Colonic mucosa (tissue), 4 donors: Measurements from ENCODE around the gene GEN1. TPM values are rescaled to one million over a fixed set of nuclear protein-coding genes. Genes with fewer than 3 reads are reported as not detected.

ENCODE experiments used
- DNase-seq: peaks from one replicate; pipeline ENCODE4 v3.0.0-alpha.2; 2020
- H3K27ac ChIP-seq: fragments of 200-600 bp; one replicate; pipeline ENCODE4 v1.8.0; 2021
- H3K27me3 ChIP-seq: fragments of 200-600 bp; one replicate; pipeline ENCODE4 v1.8.0; 2021
- H3K36me3 ChIP-seq: fragments of 200-600 bp; one replicate; pipeline ENCODE4 v1.8.0; 2021
- H3K4me1 ChIP-seq: fragments of 200-600 bp; one replicate; pipeline ENCODE4 v1.8.0; 2021; ENCODE audit warnings: mild to moderate bottlenecking
- H3K4me3 ChIP-seq: fragments of 200-600 bp; one replicate; pipeline ENCODE4 v1.8.0; 2021
- H3K9ac ChIP-seq, 2 donors: one replicate each; pipeline ENCODE4 v1.7.0; 2013; ENCODE audit warnings: control low read depth in 2 of 2, low read depth in 2 of 2, low read length in 2 of 2
- H3K9me3 ChIP-seq: fragments of 200-600 bp; one replicate; pipeline ENCODE4 v1.8.0; 2021
- intact Hi-C: fragments of 100-400 bp; cut with DNase I; formaldehyde crosslinking; loops from one replicate; pipeline ENCODE4 v1.14.1; 2022
- total RNA-seq, 2 donors: library from RNA; stranded (reverse); fragmentation: NEBNext Ultra II Directional in 1 of 2; extraction: Animal tissue kit (Norgen Biotek cat#: 25700) in 1 of 2; gene quantifications; one replicate each; pipeline ENCODE4 v1.2.1, GENCODE V29; 2021
- TF ChIP-seq, protein P1 (sequence below): fragments of 200-600 bp; IDR thresholded peaks from one replicate; pipeline ENCODE4 v1.8.0; 2022; ENCODE audit warnings: antibody characterized with exemption, mild to moderate bottlenecking
- donor health status: healthy.
- donor health status: DM: no; HTN: no; CAD: no.
- donor health status: DM: no; HTN: no; CAD: no.

The GEN1 gene
- total RNA-seq, 2 donors from 2014 or later = 13.1 to 30.0 TPM

- Histone ChIP-seq H3K4me3 (no peak overlapping the region), H3K9ac (no peak overlapping the region), H3K36me3 (no peaks in the 10 kb centered on the region), H3K4me1 (no peaks in the 10 kb centered on the region), H3K27me3 (no peaks in the 10 kb centered on the region), H3K27ac (no peak overlapping the region), H3K9me3 (no peaks in the 10 kb centered on the region)
- TF ChIP-seq, protein P1, sequence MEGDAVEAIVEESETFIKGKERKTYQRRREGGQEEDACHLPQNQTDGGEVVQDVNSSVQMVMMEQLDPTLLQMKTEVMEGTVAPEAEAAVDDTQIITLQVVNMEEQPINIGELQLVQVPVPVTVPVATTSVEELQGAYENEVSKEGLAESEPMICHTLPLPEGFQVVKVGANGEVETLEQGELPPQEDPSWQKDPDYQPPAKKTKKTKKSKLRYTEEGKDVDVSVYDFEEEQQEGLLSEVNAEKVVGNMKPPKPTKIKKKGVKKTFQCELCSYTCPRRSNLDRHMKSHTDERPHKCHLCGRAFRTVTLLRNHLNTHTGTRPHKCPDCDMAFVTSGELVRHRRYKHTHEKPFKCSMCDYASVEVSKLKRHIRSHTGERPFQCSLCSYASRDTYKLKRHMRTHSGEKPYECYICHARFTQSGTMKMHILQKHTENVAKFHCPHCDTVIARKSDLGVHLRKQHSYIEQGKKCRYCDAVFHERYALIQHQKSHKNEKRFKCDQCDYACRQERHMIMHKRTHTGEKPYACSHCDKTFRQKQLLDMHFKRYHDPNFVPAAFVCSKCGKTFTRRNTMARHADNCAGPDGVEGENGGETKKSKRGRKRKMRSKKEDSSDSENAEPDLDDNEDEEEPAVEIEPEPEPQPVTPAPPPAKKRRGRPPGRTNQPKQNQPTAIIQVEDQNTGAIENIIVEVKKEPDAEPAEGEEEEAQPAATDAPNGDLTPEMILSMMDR = no peak
- intact Hi-C loops = no loop called here
- DNase-seq = no peak
Observed at GRCh38 chr2:17710547-17711248, 43.2 kb upstream of the GEN1 start.

GRCh38 chr2:17713291-17713690 is 40.6 kb upstream of the GEN1 start:
- no peaks in the 10 kb centered on the region for H3K4me1 ChIP-seq
- H3K27ac ChIP-seq = no peak overlapping the region
- no peaks in the 10 kb centered on the region for H3K27me3 ChIP-seq
- no peaks in the 10 kb centered on the region for H3K9me3 ChIP-seq
- TF ChIP-seq, protein P1 = no peak
- H3K9ac ChIP-seq = no peak overlapping the region
- intact Hi-C loops = no loop called here
- H3K4me3 ChIP-seq = no peak overlapping the region
- peaks cover 5% of the 10 kb centered on the region for H3K36me3 ChIP-seq
- no peak for DNase-seq

DNA sequence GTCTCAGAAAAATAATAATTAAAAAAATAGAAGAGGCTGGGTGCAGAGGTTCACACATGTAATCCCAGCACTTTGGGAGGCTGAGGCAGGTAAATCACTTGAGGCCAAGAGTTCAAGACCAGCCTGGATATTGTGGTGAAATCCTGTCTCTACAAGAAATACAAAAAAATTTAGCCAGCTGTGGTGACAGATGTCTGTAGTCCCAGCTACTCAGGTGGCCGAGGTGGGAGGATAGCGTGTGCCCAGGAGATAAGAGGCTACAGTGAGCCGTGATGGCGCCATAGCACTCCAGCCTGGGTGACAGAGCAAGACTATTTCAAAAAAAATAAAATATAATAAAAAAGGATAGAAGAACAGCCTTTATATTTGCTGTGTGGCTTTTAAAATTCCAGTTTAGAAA is 36.3 kb upstream of the GEN1 start:
- intact Hi-C loops = loop anchor here (5.0 kb wide), 1 partner anchor 660 kb away; no protein-coding TSS in a partner anchor
- Histone ChIP-seq H3K4me1 (no peaks in the 10 kb centered on the region), H3K27me3 (no peaks in the 10 kb centered on the region), H3K27ac (no peak overlapping the region), H3K4me3 (no peak overlapping the region), H3K9me3 (no peaks in the 10 kb centered on the region), H3K36me3 (peaks cover 5% of the 10 kb centered on the region), H3K9ac (no peak overlapping the region)
- no peak for DNase-seq
- TF ChIP-seq, protein P1 = no peak

- intact Hi-C loops = loop anchor here (5.0 kb wide), 1 partner anchor 659 kb away; no protein-coding TSS in a partner anchor
- peaks cover 5% of the 10 kb centered on the region for H3K36me3 ChIP-seq
- H3K4me3 ChIP-seq = no peak overlapping the region
- no peaks in the 10 kb centered on the region for H3K9me3 ChIP-seq
- no peaks in the 10 kb centered on the region for H3K27me3 ChIP-seq
- TF ChIP-seq, protein P1 = no peak
- no peak overlapping the region for H3K27ac ChIP-seq
- no peak overlapping the region for H3K9ac ChIP-seq
- no peaks in the 10 kb centered on the region for H3K4me1 ChIP-seq
- DNase-seq = no peak
Observed at GRCh38 chr2:17718689-17719088, 35.2 kb upstream of the GEN1 start.

- TF ChIP-seq, protein P1 = peak; percentile 88
- DNase-seq = no peak
- Histone ChIP-seq H3K27ac (no peak overlapping the region), H3K4me3 (no peak overlapping the region), H3K4me1 (no peaks in the 10 kb centered on the region), H3K9ac (no peak overlapping the region), H3K27me3 (no peaks in the 10 kb centered on the region), H3K9me3 (no peaks in the 10 kb centered on the region), H3K36me3 (peaks cover 5% of the 10 kb centered on the region)
- intact Hi-C loops = loop anchor here (5.0 kb wide), 2 partner anchors 113 to 658 kb away; no protein-coding TSS in a partner anchor
Observed at GRCh38 chr2:17719562-17720371, 34.2 kb upstream of the GEN1 start.
